ENCODE measurements around the gene PPM1A. TPM values are rescaled to one million over a fixed set of nuclear protein-coding genes. Genes with fewer than 3 reads are reported as not detected.

PPM1A gene
- total RNA-seq, 2 donors from 2014 or later, result 42.6 to 72.3 TPM

Other genes with a start within 250 kb of the PPM1A start
- 10 to 100 TPM; 58.8 to 76.3 TPM for gene PCNX4, start 157.3 kb upstream of the PPM1A start, total RNA-seq
- 100 to 1,000 TPM in 1 of 2 donors, 10 to 100 TPM in 1; 59.0 to 105 TPM for gene DHRS7, start 83.8 kb upstream of the PPM1A start, total RNA-seq
- gene C14orf39, start 236.8 kb downstream of the PPM1A start, total RNA-seq, result not detected

Data from natural killer cell treated with Interleukin-12 subunit alpha and Interleukin-12 subunit beta and Interleukin-15 and Interleukin-18, amount 100 ng/mL, for 72 hours (primary cell).